ENCODE data around the gene CNIH1.

DNA sequence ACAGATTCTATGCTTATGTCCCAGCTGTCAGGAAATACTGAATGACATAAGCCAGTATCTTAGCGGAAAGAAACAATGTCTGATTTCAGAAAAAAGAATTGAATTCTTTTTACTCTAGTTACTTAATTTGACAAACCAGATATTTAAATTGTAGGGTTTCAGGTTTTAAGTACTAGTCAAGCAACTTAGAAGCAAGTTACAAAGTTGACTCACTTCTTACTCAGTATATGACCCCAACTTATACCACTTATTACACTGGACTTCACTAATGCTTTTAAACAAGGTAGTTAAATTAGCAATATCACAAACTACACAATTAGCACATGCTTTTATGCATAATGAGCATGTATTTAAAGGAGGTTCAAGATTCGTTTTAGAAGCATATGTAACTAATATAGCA lies 40.5 kb upstream of the CNIH1 start:
- TF ChIP-seq, protein P1, sequence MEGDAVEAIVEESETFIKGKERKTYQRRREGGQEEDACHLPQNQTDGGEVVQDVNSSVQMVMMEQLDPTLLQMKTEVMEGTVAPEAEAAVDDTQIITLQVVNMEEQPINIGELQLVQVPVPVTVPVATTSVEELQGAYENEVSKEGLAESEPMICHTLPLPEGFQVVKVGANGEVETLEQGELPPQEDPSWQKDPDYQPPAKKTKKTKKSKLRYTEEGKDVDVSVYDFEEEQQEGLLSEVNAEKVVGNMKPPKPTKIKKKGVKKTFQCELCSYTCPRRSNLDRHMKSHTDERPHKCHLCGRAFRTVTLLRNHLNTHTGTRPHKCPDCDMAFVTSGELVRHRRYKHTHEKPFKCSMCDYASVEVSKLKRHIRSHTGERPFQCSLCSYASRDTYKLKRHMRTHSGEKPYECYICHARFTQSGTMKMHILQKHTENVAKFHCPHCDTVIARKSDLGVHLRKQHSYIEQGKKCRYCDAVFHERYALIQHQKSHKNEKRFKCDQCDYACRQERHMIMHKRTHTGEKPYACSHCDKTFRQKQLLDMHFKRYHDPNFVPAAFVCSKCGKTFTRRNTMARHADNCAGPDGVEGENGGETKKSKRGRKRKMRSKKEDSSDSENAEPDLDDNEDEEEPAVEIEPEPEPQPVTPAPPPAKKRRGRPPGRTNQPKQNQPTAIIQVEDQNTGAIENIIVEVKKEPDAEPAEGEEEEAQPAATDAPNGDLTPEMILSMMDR (conservative IDR thresholded peaks at IDR 0.05 in 1 of 2, IDR thresholded peaks at IDR 0.05 in 1 of 2; ENCODE audit: extremely low read depth in 1 of 2, insufficient read depth in 1 of 2, low read depth in 1 of 2, low read length in 2 of 2): no peak
- no peak for TF ChIP-seq EZH2 (IDR thresholded peaks at IDR 0.05; ENCODE audit: borderline replicate concordance, low read length)
